HG02798 (cell line): Measurements from ENCODE around the gene CCDC85C.

Experiments used
- ATAC-seq: cut with Tn5 transposase; IDR thresholded peaks from one replicate; pipeline ENCODE4 v1.9.1; 2021; ENCODE audit warnings: mild to moderate bottlenecking; ENCODE audit not compliant: unreplicated experiment, poor library complexity

Gene CCDC85C

DNA sequence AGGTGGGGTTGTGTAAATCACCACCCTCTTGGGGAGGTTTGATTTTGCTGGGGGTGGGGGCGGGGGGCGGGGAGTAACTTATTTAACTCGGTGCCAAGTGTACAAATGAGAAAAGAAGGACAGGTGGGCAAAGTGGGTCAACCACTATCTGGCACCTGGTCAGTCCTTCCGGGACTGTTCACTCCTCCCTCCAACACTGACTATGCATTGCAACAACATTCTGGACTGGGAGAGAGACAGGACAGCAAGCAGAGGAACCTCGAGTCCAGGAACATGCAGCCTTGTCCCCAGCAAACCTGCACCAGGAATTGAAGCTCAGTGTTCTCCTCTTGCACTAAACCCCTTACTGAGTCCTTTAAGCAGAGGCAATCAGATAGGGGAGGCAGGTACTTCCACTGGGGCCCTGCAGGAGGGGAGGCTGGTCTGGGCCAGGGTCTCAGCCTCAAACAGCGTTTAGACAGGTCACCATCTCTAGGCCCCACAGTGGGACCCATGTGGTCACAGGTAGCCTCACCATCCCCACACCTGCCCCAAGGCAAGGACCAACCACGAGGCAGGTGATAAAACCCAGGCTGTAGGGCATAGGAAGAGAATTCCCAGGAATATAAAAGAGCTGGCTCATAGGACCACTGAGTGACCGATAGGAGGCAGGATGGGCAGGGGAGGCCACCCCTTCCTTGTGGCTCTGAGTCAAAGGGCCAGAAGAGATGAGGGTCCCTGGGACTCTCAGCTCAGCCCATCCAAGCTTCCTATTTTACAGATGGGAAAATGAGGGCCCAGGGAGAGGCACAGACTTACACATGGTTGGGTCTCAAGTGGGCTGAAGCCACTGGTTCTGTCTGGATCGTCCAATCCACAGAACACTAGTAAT lies 9.8 kb downstream of the CCDC85C start:
- no peak for ATAC-seq

DNA sequence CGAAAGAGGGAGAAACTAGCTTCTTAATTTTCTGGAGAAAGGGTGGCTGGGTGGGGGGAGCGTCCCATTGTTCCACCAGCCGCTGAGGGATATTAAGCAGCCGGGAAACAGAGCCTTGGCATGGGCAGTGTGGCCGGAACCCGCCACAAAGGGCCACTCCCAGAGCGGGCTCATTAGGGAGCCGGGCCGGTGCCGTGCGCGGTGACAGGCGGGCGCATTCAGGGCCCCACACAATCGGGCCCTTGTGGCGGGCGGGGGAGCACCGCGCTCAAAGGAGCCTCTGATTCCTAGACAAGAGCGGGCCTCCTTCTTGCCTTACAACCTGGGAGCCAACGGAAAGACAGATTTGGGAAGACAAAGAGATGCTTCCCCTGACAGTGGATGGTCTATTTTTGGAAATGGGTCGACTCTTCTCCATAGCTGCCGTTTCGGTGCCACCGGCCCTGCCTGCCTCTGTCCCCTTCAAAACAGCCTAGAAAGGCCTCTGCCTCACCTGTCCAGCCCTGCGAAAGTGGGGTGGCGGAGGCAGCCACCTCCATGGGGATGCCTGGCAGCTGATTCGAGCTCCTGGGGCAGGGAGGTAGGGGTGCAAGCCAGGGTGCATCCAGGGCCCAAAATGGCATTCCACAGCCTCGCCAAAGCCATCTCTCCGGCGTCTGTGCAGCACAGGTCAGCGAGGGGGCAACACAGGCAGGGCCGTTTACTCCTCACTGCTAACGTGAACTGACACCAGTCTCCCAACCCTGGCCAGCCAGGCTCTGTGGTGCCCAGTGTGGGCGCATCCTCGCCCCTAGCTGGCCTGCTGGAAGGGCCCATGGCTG lies 10.9 kb downstream of the CCDC85C start:
- no peak for ATAC-seq

GRCh38 chr14:99592394-99592793 lies 11.6 kb downstream of the CCDC85C start:
- no peak for ATAC-seq

DNA sequence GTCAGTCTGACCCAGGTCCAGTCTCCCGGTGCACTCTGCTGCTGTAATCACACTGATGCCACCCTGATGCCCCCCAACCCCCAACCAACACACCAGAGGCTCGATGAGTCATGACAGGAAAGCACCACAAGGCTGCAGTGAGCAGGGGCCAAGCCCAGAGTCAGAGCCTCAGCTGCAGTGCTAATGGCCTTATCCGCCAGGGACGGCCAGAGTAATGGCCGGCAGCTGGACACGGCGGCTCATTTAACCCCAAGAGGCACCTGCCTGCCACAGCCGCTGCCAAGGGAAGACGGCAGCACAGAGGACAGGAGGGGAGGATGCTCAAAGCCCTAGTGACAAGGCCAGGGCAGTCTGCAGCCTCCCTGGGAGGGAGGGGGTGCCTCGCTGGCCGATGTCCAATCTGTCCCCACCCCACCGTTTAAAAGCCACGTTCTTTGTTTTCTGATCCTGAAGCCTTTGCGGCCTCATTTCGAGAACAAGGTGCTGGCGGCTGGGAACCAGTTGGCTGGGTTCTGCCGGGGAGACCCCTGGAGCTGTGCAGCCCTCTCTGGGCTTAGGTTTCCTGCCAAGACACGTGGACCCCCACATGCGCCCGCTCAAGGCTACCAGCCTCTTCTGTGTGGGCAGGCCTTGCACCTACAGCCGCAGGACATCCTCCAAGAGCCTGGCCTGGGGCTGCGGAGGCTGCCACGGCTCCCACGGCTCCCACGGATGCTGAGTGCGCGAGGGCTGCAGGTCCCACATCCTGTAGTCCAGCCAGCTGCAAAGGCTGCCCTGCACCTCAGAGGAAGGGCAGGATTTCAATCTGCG lies 13.1 kb downstream of the CCDC85C start:
- no peak for ATAC-seq

GRCh38 chr14:99589651-99590530 lies 14.1 kb downstream of the CCDC85C start:
- ATAC-seq, result no peak

GRCh38 chr14:99589031-99589441 lies 15.0 kb downstream of the CCDC85C start:
- ATAC-seq, result no peak

GRCh38 chr14:99587460-99588278 lies 16.3 kb downstream of the CCDC85C start:
- ATAC-seq, result no peak

GRCh38 chr14:99586761-99587459 lies 17.1 kb downstream of the CCDC85C start:
- ATAC-seq, result no peak

GRCh38 chr14:99586054-99586760 lies 17.8 kb downstream of the CCDC85C start:
- ATAC-seq, result no peak

- ATAC-seq, result no peak
Observed at GRCh38 chr14:99584823-99585222, 19.2 kb downstream of the CCDC85C start.

- no peak for ATAC-seq
Observed at GRCh38 chr14:99581938-99582337, 22.1 kb downstream of the CCDC85C start.

DNA sequence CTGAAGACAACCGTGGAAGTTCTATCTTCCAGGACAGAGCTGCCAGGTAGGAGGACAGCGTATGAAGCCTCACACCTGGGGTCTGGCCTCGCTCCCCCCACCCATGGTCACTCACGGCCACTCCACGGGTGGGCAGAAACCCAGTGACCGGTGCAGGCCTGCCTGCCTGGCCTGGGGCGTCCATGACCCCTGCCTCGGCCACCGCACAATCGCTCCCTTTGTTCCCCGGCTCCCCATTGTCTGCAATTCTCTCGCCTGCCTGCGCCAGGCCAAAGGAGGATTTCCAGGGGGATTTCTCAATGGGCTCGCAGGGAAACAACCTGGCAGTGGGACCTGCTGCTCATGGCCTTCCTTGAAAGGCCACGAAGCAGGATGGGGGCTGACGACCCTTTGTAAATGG lies 22.6 kb downstream of the CCDC85C start:
- no peak for ATAC-seq

DNA sequence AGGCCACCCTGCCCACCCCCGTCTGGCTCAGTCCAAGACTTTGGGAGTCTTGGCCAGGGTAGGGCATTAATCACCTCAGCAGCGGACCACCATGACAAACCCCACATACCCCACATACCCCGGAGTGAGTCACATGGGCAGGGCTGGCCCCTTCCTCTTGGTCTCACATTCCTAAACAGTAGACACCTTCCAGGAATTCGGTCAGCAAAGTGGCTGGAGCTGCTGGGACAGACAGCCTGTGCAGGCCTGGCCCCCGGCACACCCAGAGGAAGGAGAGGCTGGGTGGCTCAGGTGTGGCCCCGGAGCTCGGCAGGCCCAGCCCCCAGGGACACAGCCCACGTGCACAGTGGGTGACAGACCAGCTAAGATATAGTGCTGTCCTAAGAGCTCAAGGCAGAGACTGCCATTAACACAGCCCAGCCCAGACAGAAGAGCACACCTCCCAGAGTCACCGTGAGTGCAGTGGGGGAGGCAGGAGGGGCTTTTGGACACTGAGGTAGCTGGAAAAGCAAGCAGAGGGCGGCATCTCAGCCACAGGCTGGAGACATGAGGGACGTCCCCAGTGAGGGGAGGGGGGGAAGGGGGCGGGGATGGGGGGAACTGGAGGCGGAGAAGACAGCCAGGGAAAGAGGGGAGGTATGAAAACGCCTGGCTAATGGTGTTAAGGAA lies 24.0 kb downstream of the CCDC85C start:
- ATAC-seq, result no peak

- ATAC-seq, result no peak
Observed at GRCh38 chr14:99579120-99579836, 24.7 kb downstream of the CCDC85C start.

DNA sequence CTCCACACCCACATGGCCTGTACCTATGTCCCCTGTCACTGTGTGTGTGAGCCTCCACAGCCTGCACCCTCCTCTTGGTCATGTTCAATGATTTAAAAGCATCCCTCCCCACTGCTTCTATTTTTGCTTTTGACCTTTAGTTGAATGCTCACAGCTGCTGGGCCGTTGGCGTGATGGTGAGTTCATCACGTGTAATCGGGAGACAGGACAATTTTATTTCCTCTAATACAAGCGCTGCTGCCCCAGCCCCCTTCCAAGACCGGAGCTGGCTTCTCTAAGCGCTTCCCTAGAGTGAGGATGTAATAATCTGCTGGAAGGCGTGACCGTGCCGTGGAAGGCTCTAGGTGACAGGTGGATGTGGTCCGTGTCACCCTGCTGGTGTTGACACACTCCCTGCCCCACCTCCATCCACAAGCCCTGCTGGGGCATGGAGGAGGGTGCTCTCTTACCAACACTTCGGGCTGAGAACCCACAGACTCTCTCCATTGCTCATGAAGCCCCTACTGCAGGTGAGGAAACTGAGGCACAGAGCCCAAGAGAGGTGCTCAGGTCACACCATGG lies 25.4 kb downstream of the CCDC85C start:
- no peak for ATAC-seq
